Astrocyte of the hippocampus (primary cell): ENCODE measurements around the gene RRP1.
A peak's percentile ranks its signal among the peaks of the same experiment; 100 is the strongest.

Source experiments
- DNase-seq: peaks from one replicate; pipeline ENCODE4 v3.0.0; 2011; ENCODE audit warnings: low read depth, low spot score

RRP1 gene

GRCh38 chr21:43758111-43758641 is 31.2 kb upstream of the RRP1 start:
- DNase-seq: peak; percentile 67

- no peak for DNase-seq
These were observed 30.6 kb upstream of the RRP1 start for GRCh38 chr21:43758811-43759210.

GRCh38 chr21:43759651-43760050 is 29.7 kb upstream of the RRP1 start:
- DNase-seq: no peak

GRCh38 chr21:43760391-43760958 is 28.9 kb upstream of the RRP1 start:
- DNase-seq: no peak

GRCh38 chr21:43761886-43762285 is 27.5 kb upstream of the RRP1 start:
- no peak for DNase-seq

GRCh38 chr21:43762303-43763128 is 26.9 kb upstream of the RRP1 start:
- no peak for DNase-seq

- no peak for DNase-seq
These were observed 25.4 kb upstream of the RRP1 start for GRCh38 chr21:43763901-43764523.

- DNase-seq: peak; percentile 39
These were observed 24.5 kb upstream of the RRP1 start for GRCh38 chr21:43764576-43765495.

GRCh38 chr21:43766734-43767497 is 22.5 kb upstream of the RRP1 start:
- no peak for DNase-seq

GRCh38 chr21:43767498-43767983 is 21.8 kb upstream of the RRP1 start:
- no peak for DNase-seq

- DNase-seq: peak; percentile 82
These were observed 21.2 kb upstream of the RRP1 start for GRCh38 chr21:43767984-43768867.

GRCh38 chr21:43768868-43769167 is 20.6 kb upstream of the RRP1 start:
- DNase-seq: peak; percentile 41

- DNase-seq: no peak
These were observed 19.9 kb upstream of the RRP1 start for GRCh38 chr21:43769325-43769958.

- no peak for DNase-seq
These were observed 19.2 kb upstream of the RRP1 start for GRCh38 chr21:43770066-43770655.

- no peak for DNase-seq
These were observed 18.1 kb upstream of the RRP1 start for GRCh38 chr21:43771199-43771675.

- DNase-seq: no peak
These were observed 17.5 kb upstream of the RRP1 start for GRCh38 chr21:43771698-43772424.

GRCh38 chr21:43772425-43772821 is 17.0 kb upstream of the RRP1 start:
- DNase-seq: no peak

GRCh38 chr21:43774163-43774562 is 15.2 kb upstream of the RRP1 start:
- no peak for DNase-seq
